HepG2 (cell line): Measurements from ENCODE around the gene METTL5. TPM values are rescaled to one million over a fixed set of nuclear protein-coding genes. Genes with fewer than 3 reads are reported as not detected.

Source experiments
- ATAC-seq: fragments of 200-7000 bp; cut with Tn5 transposase; 3 replicates; pipeline ENCODE4 v1.9.1; 2020; ENCODE audit warnings: mild to moderate bottlenecking, moderate library complexity
- BruUV-seq: library from RNA; stranded (reverse); fragments of 400-500 nt; replicated peaks from 2 replicates; lab custom pipeline; 2021; lab: Mats Ljungman, UMichigan
- CTCF ChIA-PET: fragments of 300-600 bp; formaldehyde crosslinking; extraction: SDS; loops from one replicate; lab custom pipeline; 2021; ENCODE audit warnings: low total read pairs, inconsistent platforms, low intra/inter-chr PET ratio; lab: Yijun Ruan, JAX
- POLR2A ChIA-PET: fragments of 350-600 bp; sonication (Branson Sonifier 250); formaldehyde crosslinking; loops from one replicate; lab custom pipeline; 2020; ENCODE audit warnings: antibody characterized with exemption, inconsistent platforms; lab: Yijun Ruan, JAX
- DNase-seq: peaks from one replicate; pipeline ENCODE4 v3.0.0-alpha.2; 2015; ENCODE audit warnings: low spot score
- FAIRE-seq: peaks from 3 replicates; lab custom pipeline; 2011; peaks lifted over from hg19 to GRCh38; lab: Jason Lieb, UNC
- H2AFZ ChIP-seq: one replicate; pipeline ENCODE4 v1.6.1; 2011; ENCODE audit warnings: low read length, inconsistent platforms
- H3K27ac ChIP-seq: fragments of 300-600 bp; 3 replicates; pipeline ENCODE4 v1.8.0; 2011; ENCODE audit warnings: mixed run types, mild to moderate bottlenecking, mixed read lengths, low read length, inconsistent platforms; ENCODE audit not compliant: insufficient read depth; ENCODE audit errors: extremely low read length
- H3K27me3 ChIP-seq, 2 experiments: fragments of 200-600 bp in 1 of 2; 2 replicates in 1 of 2; 3 replicates in 1 of 2; pipeline versions ENCODE4 v1.6.0 to v1.8.0; 2011; ENCODE audit warnings: low read length in 2 of 2, mild to moderate bottlenecking in 2 of 2, moderate library complexity in 2 of 2, inconsistent platforms in 1 of 2; ENCODE audit not compliant: insufficient read depth in 2 of 2, control insufficient read depth in 1 of 2
- H3K36me3 ChIP-seq, 2 experiments: fragments of 200-600 bp in 1 of 2; replicated peaks in 1 of 2; 2 replicates in 1 of 2; 3 replicates in 1 of 2; pipeline versions ENCODE4 v1.5.1 to v1.8.0; 2011; ENCODE audit warnings: low read length in 2 of 2, inconsistent platforms in 1 of 2; ENCODE audit not compliant: insufficient read depth in 2 of 2, control insufficient read depth in 1 of 2
- H3K4me1 ChIP-seq: 2 replicates; pipeline ENCODE4 v1.5.1; 2012; ENCODE audit warnings: low read length, inconsistent platforms; ENCODE audit not compliant: insufficient read depth
- H3K4me2 ChIP-seq: 2 replicates; pipeline ENCODE4 v1.6.0; 2011; ENCODE audit warnings: low read depth, low read length, inconsistent platforms
- H3K4me3 ChIP-seq, 3 experiments: fragments of 200-600 bp in 1 of 3; sonication (generic), shearing (Covaris generic) in 1 of 3; replicated peaks in 1 of 3; 2 replicates each; pipeline ENCODE4 v1.5.1; 2011 to 2016; ENCODE audit warnings: low read length in 3 of 3, inconsistent platforms in 2 of 3, low read depth in 2 of 3, mild to moderate bottlenecking in 2 of 3, control low read depth in 1 of 3, mixed read lengths in 1 of 3; ENCODE audit not compliant: insufficient read depth in 1 of 3
- H3K79me2 ChIP-seq: one replicate; pipeline ENCODE4 v1.6.1; 2011; ENCODE audit warnings: low read length, inconsistent platforms; ENCODE audit not compliant: insufficient read depth
- H3K9ac ChIP-seq: 2 replicates; pipeline ENCODE4 v1.6.0; 2011; ENCODE audit warnings: mild to moderate bottlenecking, low read depth, low read length, inconsistent platforms; ENCODE audit not compliant: insufficient read depth
- H3K9me3 ChIP-seq: 2 replicates; pipeline ENCODE4 v1.5.1; 2012; ENCODE audit warnings: mild to moderate bottlenecking, low read length
- H4K20me1 ChIP-seq: 2 replicates; pipeline ENCODE4 v1.6.0; 2011; ENCODE audit warnings: inconsistent platforms, mild to moderate bottlenecking, low read length, moderate library complexity; ENCODE audit not compliant: insufficient read depth
- CREB1 ChIP-seq, 2 experiments: fragments of 450-650 bp in 1 of 2; IDR thresholded peaks; 2 replicates each; pipeline ENCODE4 v1.6.1; 2016 to 2017; ENCODE audit warnings: control low read depth in 1 of 2, mild to moderate bottlenecking in 1 of 2, missing compliant biosample characterization in 1 of 2, missing genetic modification characterization in 1 of 2
- FOSL2 ChIP-seq: sonication (generic); formaldehyde crosslinking; IDR thresholded peaks from 2 replicates; pipeline ENCODE4 v1.4.0; 2020; ENCODE audit warnings: missing genetic modification reagents
- GATAD2A ChIP-seq: IDR thresholded peaks from 2 replicates; pipeline ENCODE4 v1.6.1; 2016
- HOXA5 ChIP-seq: sonication (generic); formaldehyde crosslinking; IDR thresholded peaks from 2 replicates; pipeline ENCODE4 v1.4.0; 2020; ENCODE audit warnings: missing genetic modification reagents
- KLF11 ChIP-seq: IDR thresholded peaks from 2 replicates; pipeline ENCODE4 v1.6.1; 2016; ENCODE audit warnings: missing compliant biosample characterization
- MAFG ChIP-seq: sonication (generic); formaldehyde crosslinking; IDR thresholded peaks from 2 replicates; pipeline ENCODE4 v1.5.1; 2020; ENCODE audit warnings: mild to moderate bottlenecking, missing genetic modification reagents
- ZBTB21 ChIP-seq: sonication (generic); formaldehyde crosslinking; IDR thresholded peaks from 2 replicates; pipeline ENCODE4 v1.4.0; 2020; ENCODE audit warnings: missing genetic modification reagents
- ZBTB43 ChIP-seq: sonication (generic); formaldehyde crosslinking; conservative IDR thresholded peaks from 2 replicates; pipeline ENCODE4 v1.4.0; 2020; ENCODE audit warnings: missing genetic modification reagents
- ZFP36L1 ChIP-seq: sonication (generic); formaldehyde crosslinking; IDR thresholded peaks from 2 replicates; pipeline ENCODE4 v1.8.0; 2022; ENCODE audit warnings: mild to moderate bottlenecking, missing genetic modification reagents, moderate library complexity
- ZNF124 ChIP-seq: sonication (generic); formaldehyde crosslinking; IDR thresholded peaks from 2 replicates; pipeline ENCODE4 v1.4.0; 2020; ENCODE audit warnings: missing genetic modification reagents
- ZNF350 ChIP-seq: sonication (generic); formaldehyde crosslinking; IDR thresholded peaks from 2 replicates; pipeline ENCODE4 v1.4.0; 2020; ENCODE audit warnings: mild to moderate bottlenecking, low read depth, missing genetic modification reagents, borderline replicate concordance
- ZNF446 ChIP-seq: sonication (generic); formaldehyde crosslinking; IDR thresholded peaks from 2 replicates; pipeline ENCODE4 v1.5.0; 2020; ENCODE audit warnings: mild to moderate bottlenecking, missing genetic modification reagents
- ZNF766 ChIP-seq: sonication (generic); formaldehyde crosslinking; IDR thresholded peaks from 2 replicates; pipeline ENCODE4 v1.5.0; 2020; ENCODE audit warnings: missing genetic modification reagents, borderline replicate concordance
- WGBS: methylation state at CpG from one replicate; pipeline ENCODE4 v1.1.6; 2017; ENCODE audit warnings: low lambda C conversion rate; 5-methylcytosine and 5-hydroxymethylcytosine counted together
- in situ Hi-C: cut with HindIII; loops from 2 replicates; pipeline ENCODE4 v1.10.0; 2017; ENCODE audit warnings: low pct_unique_long_range_greater_than_20kb; ENCODE audit not compliant: extremely low pct_ligation_motif_present
- intact Hi-C: fragments of 100-400 bp; cut with micrococcal nuclease; formaldehyde crosslinking; loops from one replicate; pipeline ENCODE4 v1.10.0; 2022; ENCODE audit not compliant: unreplicated experiment
- polyA plus RNA-seq, 8 experiments: library from polyadenylated mRNA; depleted of rRNA in 3 of 8; stranded (reverse) in 7 of 8; unstranded in 1 of 8; fragments of >200 nt; fragmentation: Illumina TruSeq in 4 of 8; extraction: Trizol in 4 of 8; gene quantifications; 2 replicates each; pipeline versions ENCODE4 v1.2.1 to v1.2.3, GENCODE V29; 2011 to 2016; ENCODE audit warnings: low read depth in 4 of 8, missing spikeins in 1 of 8, mixed read lengths in 1 of 8; ENCODE audit not compliant: insufficient read depth in 1 of 8
- total RNA-seq, 5 experiments: library from RNA; depleted of rRNA; stranded (reverse); fragments of >200 nt; fragmentation: Illumina TruSeq; extraction: Trizol; gene quantifications; 2 replicates each; pipeline ENCODE4 v1.2.3, GENCODE V29; 2016; ENCODE audit warnings: low read depth in 1 of 5
- TF ChIP-seq, protein P1 (sequence below): sonication (generic); formaldehyde crosslinking; IDR thresholded peaks from 2 replicates; pipeline ENCODE4 v1.8.1; 2023; ENCODE audit warnings: missing genetic modification reagents, inconsistent platforms, borderline replicate concordance
- TF ChIP-seq, protein P2 (sequence below): sonication (generic); formaldehyde crosslinking; IDR thresholded peaks from 2 replicates; pipeline ENCODE4 v1.5.0; 2020; ENCODE audit warnings: missing genetic modification reagents

METTL5 gene
- total and polyA plus RNA-seq, 2 of the 13 experiments (the other 11 are each of a cell fraction or from before 2014, with no cell fraction given): 50.7 to 95.1 TPM

GRCh38 chr2:169772651-169773050 lies 52.1 kb downstream of the METTL5 start:
- Histone ChIP-seq H3K27me3 (no peaks in the 10 kb centered on the region), H3K9me3 (no peaks in the 10 kb centered on the region), H3K4me1 (peaks cover 22% of the 10 kb centered on the region), H2AFZ (no peak overlapping the region), H3K36me3 (no peaks in the 10 kb centered on the region), H3K9ac (no peak overlapping the region), H3K4me2 (no peak overlapping the region), H3K4me3 (no peak overlapping the region), H3K27ac (no peak overlapping the region), H4K20me1 (no peaks in the 10 kb centered on the region), H3K79me2 (no peaks in the 10 kb centered on the region)
- TF ChIP-seq, protein P1, sequence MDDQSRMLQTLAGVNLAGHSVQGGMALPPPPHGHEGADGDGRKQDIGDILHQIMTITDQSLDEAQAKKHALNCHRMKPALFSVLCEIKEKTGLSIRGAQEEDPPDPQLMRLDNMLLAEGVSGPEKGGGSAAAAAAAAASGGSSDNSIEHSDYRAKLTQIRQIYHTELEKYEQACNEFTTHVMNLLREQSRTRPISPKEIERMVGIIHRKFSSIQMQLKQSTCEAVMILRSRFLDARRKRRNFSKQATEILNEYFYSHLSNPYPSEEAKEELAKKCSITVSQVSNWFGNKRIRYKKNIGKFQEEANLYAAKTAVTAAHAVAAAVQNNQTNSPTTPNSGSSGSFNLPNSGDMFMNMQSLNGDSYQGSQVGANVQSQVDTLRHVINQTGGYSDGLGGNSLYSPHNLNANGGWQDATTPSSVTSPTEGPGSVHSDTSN (CRISPR knock-in tag): no peak
- TF ChIP-seq ZFP36L1 (CRISPR knock-in tag) (no peak), ZNF350 (CRISPR knock-in tag) (no peak), ZBTB43 (CRISPR knock-in tag) (no peak)
- ChIA-PET POLR2A (no interaction called here), CTCF (no interaction called here)
- in situ Hi-C loops: no loop called here
- FAIRE-seq (no peak), DNase-seq (no peak), ATAC-seq (no peak)
- intact Hi-C loops: no loop called here
- BruUV-seq: no TSS peak
- 81% methylated on average over 2 of the region's 2 CpGs for WGBS

DNA sequence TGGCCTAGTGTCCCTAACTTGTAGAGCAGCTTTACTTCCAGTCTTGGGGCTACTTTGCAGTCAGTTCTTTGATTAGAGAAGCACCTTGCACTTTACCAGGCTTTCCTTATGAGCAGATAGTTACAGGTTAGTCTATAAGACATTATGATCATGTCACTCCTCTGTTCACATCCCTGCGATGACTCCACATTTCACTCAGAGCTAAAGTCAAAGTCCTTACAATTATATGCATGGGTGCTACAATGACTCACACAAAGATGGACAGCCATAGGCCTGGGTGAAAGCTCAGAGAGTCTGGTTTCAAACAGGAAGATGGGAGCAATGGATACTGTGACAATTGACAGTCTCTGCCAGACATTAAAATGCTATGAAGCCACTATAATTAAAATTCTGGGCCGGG lies 53.1 kb downstream of the METTL5 start:
- Histone ChIP-seq H3K36me3 (no peaks in the 10 kb centered on the region), H3K9ac (no peak overlapping the region), H3K9me3 (no peaks in the 10 kb centered on the region), H3K4me1 (peaks cover 27% of the 10 kb centered on the region), H3K79me2 (no peaks in the 10 kb centered on the region), H3K4me3 (no peak overlapping the region), H3K27me3 (no peaks in the 10 kb centered on the region), H2AFZ (no peak overlapping the region), H4K20me1 (no peaks in the 10 kb centered on the region), H3K27ac (no peak overlapping the region), H3K4me2 (no peak overlapping the region)
- WGBS: 84% methylated on average over 2 of the region's 2 CpGs
- CTCF ChIA-PET: no interaction called here
- TF ChIP-seq, protein P2, sequence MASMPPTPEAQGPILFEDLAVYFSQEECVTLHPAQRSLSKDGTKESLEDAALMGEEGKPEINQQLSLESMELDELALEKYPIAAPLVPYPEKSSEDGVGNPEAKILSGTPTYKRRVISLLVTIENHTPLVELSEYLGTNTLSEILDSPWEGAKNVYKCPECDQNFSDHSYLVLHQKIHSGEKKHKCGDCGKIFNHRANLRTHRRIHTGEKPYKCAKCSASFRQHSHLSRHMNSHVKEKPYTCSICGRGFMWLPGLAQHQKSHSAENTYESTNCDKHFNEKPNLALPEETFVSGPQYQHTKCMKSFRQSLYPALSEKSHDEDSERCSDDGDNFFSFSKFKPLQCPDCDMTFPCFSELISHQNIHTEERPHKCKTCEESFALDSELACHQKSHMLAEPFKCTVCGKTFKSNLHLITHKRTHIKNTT (CRISPR knock-in tag): no peak
- TF ChIP-seq ZBTB21 (0 out of 2 replicates have a peak, but pooled peaks have one; percentile 61), MAFG (CRISPR knock-in tag) (no peak), KLF11 (no peak), ZNF766 (CRISPR knock-in tag) (no peak), CREB1 (IDR thresholded peaks at IDR 0.05) (0 out of 2 replicates have a peak, but pooled peaks have one; percentile 19), CREB1 (CRISPR knock-in tag; IDR thresholded peaks at IDR 0.05) (no peak), FOSL2 (peak; percentile 41), HOXA5 (CRISPR knock-in tag) (no peak), ZNF446 (CRISPR knock-in tag) (no peak), GATAD2A (no peak), ZNF124 (CRISPR knock-in tag) (no peak)
- in situ Hi-C loops: no loop called here
- POLR2A ChIA-PET: interaction anchor here (1.6 kb wide), 1 partner anchor 10 kb away, joined by 4 read pairs; no protein-coding TSS in a partner anchor
- intact Hi-C loops: no loop called here
- DNase-seq: peak; percentile 32
- BruUV-seq: no TSS peak
- ATAC-seq: peak; percentile 68
- FAIRE-seq: no peak
